T47D (cell line): Measurements from ENCODE around the gene TMEM35B.
"Not testable (repeated sequence)": the region's sequence is repeated elsewhere in the genome, so short reads cannot be mapped to it uniquely, and the experiment has no call there.

ENCODE experiments used
- DNase-seq, 2 experiments: peaks; one replicate each; pipeline versions ENCODE4 v3.0.0 to v3.0.0-alpha.2; 2011 to 2012; ENCODE audit warnings: low read depth in 1 of 2, low spot score in 1 of 2
- JUND ChIP-seq: IDR thresholded peaks from 2 replicates; pipeline ENCODE4 v1.6.1; 2012; ENCODE audit warnings: low read depth
- in situ Hi-C: cut with HindIII; loops from 2 replicates; pipeline ENCODE4 v1.10.0; 2016; ENCODE audit warnings: low sequenced_read_pairs, low pct_unique_long_range_greater_than_20kb

Gene TMEM35B

GRCh38 chr1:34987018-34987417 lies 1.9 kb upstream of the TMEM35B start:
- no peak for TF ChIP-seq JUND
- DNase-seq, result no peak
- in situ Hi-C loops, result no loop called here

- DNase-seq, in situ Hi-C loops: not testable (repeated sequence)
These were observed 410 bp upstream of the TMEM35B start for GRCh38 chr1:34985609-34985904.

GRCh38 chr1:34984435-34984792 lies 733 bp downstream of the TMEM35B start:
- in situ Hi-C loops, result no loop called here

GRCh38 chr1:34983700-34984355 lies 1.3 kb downstream of the TMEM35B start:
- peak in 1 of 2 experiments; percentile 11 for DNase-seq
- in situ Hi-C loops, result no loop called here
- no peak for TF ChIP-seq JUND

More at GRCh38 chr1:34984435-34984792, 733 bp downstream of the TMEM35B start:
- peak in 1 of 2 experiments; percentile 18 for DNase-seq
- TF ChIP-seq JUND, result no peak

- no peak for DNase-seq
- in situ Hi-C loops, result no loop called here
- no peak for TF ChIP-seq JUND
These were observed 2.2 kb downstream of the TMEM35B start for GRCh38 chr1:34982820-34983376.

GRCh38 chr1:34980715-34981114 lies 4.4 kb downstream of the TMEM35B start:
- no peak for DNase-seq
- in situ Hi-C loops, result no loop called here
- no peak for TF ChIP-seq JUND

GRCh38 chr1:34978921-34979320 lies 6.2 kb downstream of the TMEM35B start:
- TF ChIP-seq JUND, result no peak
- in situ Hi-C loops, result no loop called here
- DNase-seq, result no peak

- no peak for TF ChIP-seq JUND
- in situ Hi-C loops, result no loop called here
- DNase-seq, result no peak
These were observed 7.3 kb downstream of the TMEM35B start for GRCh38 chr1:34977858-34978257.

GRCh38 chr1:34977210-34977471 lies 8.0 kb downstream of the TMEM35B start:
- DNase-seq, result no peak
- in situ Hi-C loops, result no loop called here
- no peak for TF ChIP-seq JUND

GRCh38 chr1:34976384-34977209 lies 8.6 kb downstream of the TMEM35B start:
- no peak for DNase-seq
- no peak for TF ChIP-seq JUND

GRCh38 chr1:34975771-34976170 lies 9.4 kb downstream of the TMEM35B start:
- TF ChIP-seq JUND, result no peak
- in situ Hi-C loops, result no loop called here
- no peak for DNase-seq

More at GRCh38 chr1:34976384-34977209, 8.6 kb downstream of the TMEM35B start:
- in situ Hi-C loops, result no loop called here

GRCh38 chr1:34975338-34975737 lies 9.8 kb downstream of the TMEM35B start:
- no peak for TF ChIP-seq JUND
- in situ Hi-C loops, result no loop called here
- no peak for DNase-seq

- in situ Hi-C loops, result no loop called here
- TF ChIP-seq JUND, result no peak
- DNase-seq, result no peak
These were observed 10.5 kb downstream of the TMEM35B start for GRCh38 chr1:34974626-34975025.
